Islet precursor cell (in vitro differentiated cells): Measurements from ENCODE around the gene GPX5.
A peak's percentile ranks its signal among the peaks of the same experiment; 100 is the strongest.
"Not testable (repeated sequence)": the region's sequence is repeated elsewhere in the genome, so short reads cannot be mapped to it uniquely, and the experiment has no call there.

Experiments
- DNase-seq: peaks from one replicate; pipeline ENCODE4 v3.0.0-alpha.2; 2018

The GPX5 gene

GRCh38 chr6:28525496-28526039 is at the start of gene GPX5:
Gene GPX5, plus strand, starts transcription at chr6:28525881. Its CDS starts 133 bp downstream, at chr6:28526014.
- peak; percentile 90 for DNase-seq

- no peak for DNase-seq
These were observed 47.2 kb upstream of the GPX5 start for GRCh38 chr6:28478518-28478917.

GRCh38 chr6:28480253-28480932 is 45.3 kb upstream of the GPX5 start:
- no peak for DNase-seq

- no peak for DNase-seq
These were observed 40.2 kb upstream of the GPX5 start for GRCh38 chr6:28485482-28485881.

GRCh38 chr6:28486533-28486932 is 39.1 kb upstream of the GPX5 start:
- DNase-seq: no peak

GRCh38 chr6:28486988-28487742 is 38.5 kb upstream of the GPX5 start:
- DNase-seq: no peak

- DNase-seq: no peak
These were observed 36.7 kb upstream of the GPX5 start for GRCh38 chr6:28488916-28489365.

- DNase-seq: peak; percentile 93
These were observed 36.1 kb upstream of the GPX5 start for GRCh38 chr6:28489366-28490204.

- DNase-seq: no peak
These were observed 35.3 kb upstream of the GPX5 start for GRCh38 chr6:28490205-28490890.

- no peak for DNase-seq
These were observed 33.7 kb upstream of the GPX5 start for GRCh38 chr6:28491984-28492317.

GRCh38 chr6:28496099-28496779 is 29.4 kb upstream of the GPX5 start:
- DNase-seq: no peak

GRCh38 chr6:28497306-28497705 is 28.4 kb upstream of the GPX5 start:
- DNase-seq: no peak

GRCh38 chr6:28497893-28498292 is 27.8 kb upstream of the GPX5 start:
- DNase-seq: no peak

- no peak for DNase-seq
These were observed 24.4 kb upstream of the GPX5 start for GRCh38 chr6:28501259-28501658.

- not testable (repeated sequence) for DNase-seq
These were observed 23.5 kb upstream of the GPX5 start for GRCh38 chr6:28502136-28502535.

GRCh38 chr6:28502709-28503305 is 22.9 kb upstream of the GPX5 start:
- not testable (repeated sequence) for DNase-seq

GRCh38 chr6:28505733-28506132 is 19.9 kb upstream of the GPX5 start:
- DNase-seq: no peak

GRCh38 chr6:28506807-28507475 is 18.7 kb upstream of the GPX5 start:
- DNase-seq: no peak

GRCh38 chr6:28511628-28512300 is 13.9 kb upstream of the GPX5 start:
- DNase-seq: no peak

- DNase-seq: not testable (repeated sequence)
These were observed 13.3 kb upstream of the GPX5 start for GRCh38 chr6:28512387-28512786.
